Activated T-cell treated with anti-CD3 and anti-CD28 coated beads, Interleukin-2, amount 50 U/mL, for 72 hours (primary cell): ENCODE results near the gene PCDHGA10. TPM values are rescaled to one million over a fixed set of nuclear protein-coding genes. Genes with fewer than 3 reads are reported as not detected.
A peak's percentile ranks its signal among the peaks of the same experiment; 100 is the strongest.
"Not testable (repeated sequence)": the region's sequence is repeated elsewhere in the genome, so short reads cannot be mapped to it uniquely, and the experiment has no call there.

Experiments
- ATAC-seq, 2 donors: fragments of 150-1000 bp; cut with Tn5 transposase; replicated peaks in 1 of 2; 2 replicates each; pipeline ENCODE4 v1.10.0; 2021; ENCODE audit warnings: moderate library complexity in 2 of 2, mild to moderate bottlenecking in 1 of 2
- DNase-seq, 2 donors: peaks; one replicate each; pipeline ENCODE4 v3.0.0; 2021 to 2022; ENCODE audit warnings: mixed read lengths in 1 of 2
- H3K27ac Mint-ChIP-seq: one replicate; pipeline ENCODE4 v1.8.0; 2022; ENCODE audit warnings: mild to moderate bottlenecking, moderate library complexity, mixed read lengths
- H3K27me3 Mint-ChIP-seq: one replicate; pipeline ENCODE4 v1.8.0; 2022; ENCODE audit warnings: low read depth, mixed read lengths
- H3K36me3 Mint-ChIP-seq, 2 donors: one replicate each; pipeline ENCODE4 v1.8.0; 2022; ENCODE audit warnings: mixed read lengths in 2 of 2, mild to moderate bottlenecking in 1 of 2; ENCODE audit not compliant: insufficient read depth in 2 of 2
- H3K4me1 Mint-ChIP-seq: one replicate; pipeline ENCODE4 v1.8.0; 2022; ENCODE audit warnings: low read depth, mixed read lengths
- H3K4me3 Mint-ChIP-seq, 2 donors: one replicate each; pipeline ENCODE4 v1.8.0; 2022; ENCODE audit warnings: mild to moderate bottlenecking in 2 of 2, mixed read lengths in 2 of 2, moderate library complexity in 2 of 2
- H3K9me3 Mint-ChIP-seq, 2 donors: one replicate each; pipeline ENCODE4 v1.8.0; 2022; ENCODE audit warnings: mixed read lengths in 2 of 2
- total RNA-seq, 2 donors: library from RNA; stranded (reverse); gene quantifications; one replicate each; pipeline ENCODE4 v1.2.3, GENCODE V29; 2022

Gene PCDHGA10
- total RNA-seq, 2 donors from 2014 or later: 0.12 TPM

- Mint-ChIP-seq H3K4me1 (peaks cover 31% of the 10 kb centered on the region), H3K36me3 (peaks cover 23 to 35% of the 10 kb centered on the region in 2 donors), H3K27me3 (peaks cover 86% of the 10 kb centered on the region), H3K27ac (no peak overlapping the region), H3K9me3 (peaks cover 8 to 14% of the 10 kb centered on the region in 2 donors), H3K4me3 (no peak overlapping the region)
- no peak for ATAC-seq
- no peak for DNase-seq
Observed at GRCh38 chr5:141419074-141419880, 6.5 kb downstream of the PCDHGA10 start.

GRCh38 chr5:141420855-141421488, 8.2 kb downstream of the PCDHGA10 start, which contains the start of gene PCDHGA11:
Gene PCDHGA11, plus strand, starts transcription at chr5:141421051. Its CDS starts 177 bp downstream, at chr5:141421228.
- H3K4me3 Mint-ChIP-seq: peak within 1 kb of the TSS; percentile 85 to 87
- peaks cover 19 to 34% of the 10 kb centered on the region in 2 donors for H3K36me3 Mint-ChIP-seq
- H3K9me3 Mint-ChIP-seq: peaks cover 5 to 12% of the 10 kb centered on the region in 2 donors
- H3K27ac Mint-ChIP-seq: peak within 1 kb of the TSS; percentile 80
- H3K27me3 Mint-ChIP-seq: peaks cover 85% of the 10 kb centered on the region
- peaks cover 20% of the 10 kb centered on the region for H3K4me1 Mint-ChIP-seq
- ATAC-seq (peak; percentile 48 to 49), DNase-seq (peak; percentile 56 to 58)

GRCh38 chr5:141421489-141421855, 8.7 kb downstream of the PCDHGA10 start:
- Mint-ChIP-seq H3K4me1 (peaks cover 20% of the 10 kb centered on the region), H3K9me3 (peaks cover 5 to 12% of the 10 kb centered on the region in 2 donors), H3K27me3 (peaks cover 88% of the 10 kb centered on the region), H3K27ac (peak overlapping the region; percentile 38), H3K36me3 (peaks cover 19 to 34% of the 10 kb centered on the region in 2 donors), H3K4me3 (peak overlapping the region; percentile 85 to 87)
- DNase-seq (no peak), ATAC-seq (no peak)

GRCh38 chr5:141422742-141423291, 10.0 kb downstream of the PCDHGA10 start:
- DNase-seq (no peak), ATAC-seq (no peak)
- H3K4me3 Mint-ChIP-seq: no peak overlapping the region
- H3K27me3 Mint-ChIP-seq: peaks cover 87% of the 10 kb centered on the region
- H3K9me3 Mint-ChIP-seq: peaks cover 5 to 12% of the 10 kb centered on the region in 2 donors
- peaks cover 18 to 34% of the 10 kb centered on the region in 2 donors for H3K36me3 Mint-ChIP-seq
- peaks cover 18% of the 10 kb centered on the region for H3K4me1 Mint-ChIP-seq
- no peak overlapping the region for H3K27ac Mint-ChIP-seq

GRCh38 chr5:141427783-141428426, 15.1 kb downstream of the PCDHGA10 start:
- Mint-ChIP-seq H3K27me3 (peaks cover 75% of the 10 kb centered on the region), H3K9me3 (peaks cover 10 to 13% of the 10 kb centered on the region in 2 donors), H3K4me1 (peaks cover 21% of the 10 kb centered on the region)

GRCh38 chr5:141430332-141431113, 17.7 kb downstream of the PCDHGA10 start, which contains the start of gene PCDHGA12:
Gene PCDHGA12, plus strand, starts transcription at chr5:141430507. Its CDS starts 253 bp downstream, at chr5:141430760.
- peak; percentile 53 to 78 for ATAC-seq
- peaks cover 9 to 10% of the 10 kb centered on the region in 2 donors for H3K9me3 Mint-ChIP-seq
- peak within 1 kb of the TSS; percentile 77 for H3K27ac Mint-ChIP-seq
- H3K4me3 Mint-ChIP-seq: peak within 1 kb of the TSS; percentile 84 to 87
- peaks cover 13 to 23% of the 10 kb centered on the region in 2 donors for H3K36me3 Mint-ChIP-seq
- peaks cover 68% of the 10 kb centered on the region for H3K27me3 Mint-ChIP-seq
- peaks cover 21% of the 10 kb centered on the region for H3K4me1 Mint-ChIP-seq
- peak in 1 of 2 donors; percentile 55 for DNase-seq

More at GRCh38 chr5:141427783-141428426, 15.1 kb downstream of the PCDHGA10 start:
- ATAC-seq: no peak
- H3K27ac Mint-ChIP-seq: no peak overlapping the region
- peaks cover 16 to 22% of the 10 kb centered on the region in 2 donors for H3K36me3 Mint-ChIP-seq
- DNase-seq: no peak
- H3K4me3 Mint-ChIP-seq: no peak overlapping the region

- peak in 1 of 2 donors; percentile 31 for DNase-seq
- H3K27me3 Mint-ChIP-seq: peaks cover 63% of the 10 kb centered on the region
- ATAC-seq: peak in 1 of 2 donors; percentile 37
- H3K4me3 Mint-ChIP-seq: peak overlapping the region; percentile 84 to 87
- H3K9me3 Mint-ChIP-seq: peaks cover 9 to 10% of the 10 kb centered on the region in 2 donors
- H3K27ac Mint-ChIP-seq: no peak overlapping the region
- H3K4me1 Mint-ChIP-seq: peaks cover 21% of the 10 kb centered on the region
- peaks cover 13 to 23% of the 10 kb centered on the region in 2 donors for H3K36me3 Mint-ChIP-seq
Observed at GRCh38 chr5:141431286-141431685, 18.5 kb downstream of the PCDHGA10 start.

- DNase-seq, H3K27ac Mint-ChIP-seq, H3K9me3 Mint-ChIP-seq, ATAC-seq, H3K4me3 Mint-ChIP-seq: not testable (repeated sequence)
- Mint-ChIP-seq H3K36me3 (peaks cover 13 to 23% of the 10 kb centered on the region in 2 donors), H3K4me1 (peaks cover 21% of the 10 kb centered on the region), H3K27me3 (peaks cover 59% of the 10 kb centered on the region)
Observed at GRCh38 chr5:141432308-141432707, 19.5 kb downstream of the PCDHGA10 start.

- H3K27ac Mint-ChIP-seq, H3K9me3 Mint-ChIP-seq, DNase-seq, ATAC-seq, H3K4me3 Mint-ChIP-seq: not testable (repeated sequence)
- Mint-ChIP-seq H3K36me3 (peaks cover 13 to 23% of the 10 kb centered on the region in 2 donors), H3K27me3 (peaks cover 58% of the 10 kb centered on the region), H3K4me1 (peaks cover 21% of the 10 kb centered on the region)
Observed at GRCh38 chr5:141432726-141433125, 19.9 kb downstream of the PCDHGA10 start.

GRCh38 chr5:141434006-141434405, 21.2 kb downstream of the PCDHGA10 start:
- Mint-ChIP-seq H3K36me3 (peaks cover 13 to 20% of the 10 kb centered on the region in 2 donors), H3K4me1 (peaks cover 21% of the 10 kb centered on the region), H3K9me3 (peaks cover 6 to 10% of the 10 kb centered on the region in 2 donors), H3K27ac (no peak overlapping the region), H3K4me3 (no peak overlapping the region), H3K27me3 (peaks cover 48% of the 10 kb centered on the region)
- no peak for ATAC-seq
- DNase-seq: no peak

GRCh38 chr5:141437221-141437620, 24.4 kb downstream of the PCDHGA10 start:
- H3K4me1 Mint-ChIP-seq: peaks cover under 1% of the 10 kb centered on the region
- peaks cover 3 to 10% of the 10 kb centered on the region in 2 donors for H3K36me3 Mint-ChIP-seq
- peaks cover 30% of the 10 kb centered on the region for H3K27me3 Mint-ChIP-seq
- ATAC-seq (no peak), DNase-seq (no peak)
- no peak overlapping the region for H3K27ac Mint-ChIP-seq
- peaks cover 3% of the 10 kb centered on the region in 2 donors for H3K9me3 Mint-ChIP-seq
- H3K4me3 Mint-ChIP-seq: no peak overlapping the region
